Measurements from ENCODE around the gene DNAH6.

The DNAH6 gene

GRCh38 chr2:84559838-84560237, 43.5 kb downstream of the DNAH6 start:
- no peak overlapping the region for H3K4me3 ChIP-seq (ENCODE audit: low read depth, low read length)
- TF ChIP-seq, protein P1, sequence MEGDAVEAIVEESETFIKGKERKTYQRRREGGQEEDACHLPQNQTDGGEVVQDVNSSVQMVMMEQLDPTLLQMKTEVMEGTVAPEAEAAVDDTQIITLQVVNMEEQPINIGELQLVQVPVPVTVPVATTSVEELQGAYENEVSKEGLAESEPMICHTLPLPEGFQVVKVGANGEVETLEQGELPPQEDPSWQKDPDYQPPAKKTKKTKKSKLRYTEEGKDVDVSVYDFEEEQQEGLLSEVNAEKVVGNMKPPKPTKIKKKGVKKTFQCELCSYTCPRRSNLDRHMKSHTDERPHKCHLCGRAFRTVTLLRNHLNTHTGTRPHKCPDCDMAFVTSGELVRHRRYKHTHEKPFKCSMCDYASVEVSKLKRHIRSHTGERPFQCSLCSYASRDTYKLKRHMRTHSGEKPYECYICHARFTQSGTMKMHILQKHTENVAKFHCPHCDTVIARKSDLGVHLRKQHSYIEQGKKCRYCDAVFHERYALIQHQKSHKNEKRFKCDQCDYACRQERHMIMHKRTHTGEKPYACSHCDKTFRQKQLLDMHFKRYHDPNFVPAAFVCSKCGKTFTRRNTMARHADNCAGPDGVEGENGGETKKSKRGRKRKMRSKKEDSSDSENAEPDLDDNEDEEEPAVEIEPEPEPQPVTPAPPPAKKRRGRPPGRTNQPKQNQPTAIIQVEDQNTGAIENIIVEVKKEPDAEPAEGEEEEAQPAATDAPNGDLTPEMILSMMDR (IDR thresholded peaks at IDR 0.05; ENCODE audit: insufficient read depth, low read length, missing control alignments): no peak
- DNase-seq (ENCODE audit: low read depth, low spot score): no peak
- POLR2A ChIA-PET: no interaction called here
- CTCF ChIA-PET: no interaction called here

GRCh38 chr2:84579661-84580060, 63.4 kb downstream of the DNAH6 start:
- CTCF ChIA-PET: no interaction called here
- POLR2A ChIA-PET: no interaction called here
- no peak for DNase-seq (ENCODE audit: low read depth, low spot score)
- no peak overlapping the region for H3K4me3 ChIP-seq (ENCODE audit: low read depth, low read length)
- TF ChIP-seq, protein P1 (IDR thresholded peaks at IDR 0.05; ENCODE audit: insufficient read depth, low read length, missing control alignments): no peak

DNA sequence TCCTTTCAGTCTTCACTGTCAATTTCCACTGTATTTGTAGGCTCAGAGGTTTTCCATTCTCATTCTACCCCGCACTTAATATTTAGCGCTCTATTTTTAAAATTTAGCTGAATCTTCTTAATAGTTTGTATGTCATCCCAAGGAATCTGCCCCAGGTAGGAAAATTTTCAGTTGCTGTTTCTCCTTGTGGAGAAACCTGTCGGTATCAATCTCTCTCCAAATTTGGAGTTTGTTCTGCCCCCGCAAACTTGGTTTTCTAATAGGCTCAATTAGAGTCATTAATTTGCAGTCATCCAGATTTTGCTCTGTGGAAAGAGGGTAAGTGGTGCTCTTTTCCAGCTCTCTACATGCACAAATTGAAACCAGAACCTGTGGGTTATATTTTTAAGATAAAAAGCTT, 87.6 kb downstream of the DNAH6 start:
- CTCF ChIA-PET: no interaction called here
- POLR2A ChIA-PET: no interaction called here
- no peak for DNase-seq (ENCODE audit: low read depth, low spot score)
- no peak overlapping the region for H3K4me3 ChIP-seq (ENCODE audit: low read depth, low read length)
- TF ChIP-seq, protein P1 (IDR thresholded peaks at IDR 0.05; ENCODE audit: insufficient read depth, low read length, missing control alignments): no peak

DNA sequence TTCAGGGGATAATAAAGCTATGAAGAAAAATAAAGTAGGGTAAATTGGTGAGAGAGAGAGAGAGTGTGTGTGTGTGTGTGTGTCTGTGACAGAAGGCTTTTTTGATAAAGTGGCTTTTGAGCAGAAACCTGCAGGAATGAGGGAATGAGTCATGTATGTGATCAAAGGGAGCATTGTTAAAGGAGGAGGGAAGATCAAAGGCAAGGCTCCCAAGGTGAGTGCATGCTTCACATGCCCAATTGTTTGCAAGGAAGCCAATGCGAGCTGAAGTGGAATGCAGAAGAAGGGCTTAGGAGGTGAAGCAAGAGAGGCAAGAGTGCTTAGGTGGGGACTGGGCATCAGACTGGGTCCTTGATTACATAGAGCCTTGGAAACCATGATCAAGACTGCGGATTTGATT, 96.8 kb downstream of the DNAH6 start:
- ChIA-PET CTCF (no interaction called here), POLR2A (no interaction called here)
- TF ChIP-seq, protein P1 (IDR thresholded peaks at IDR 0.05; ENCODE audit: insufficient read depth, low read length, missing control alignments): no peak
- no peak for DNase-seq (ENCODE audit: low read depth, low spot score)
- no peak overlapping the region for H3K4me3 ChIP-seq (ENCODE audit: low read depth, low read length)

DNA sequence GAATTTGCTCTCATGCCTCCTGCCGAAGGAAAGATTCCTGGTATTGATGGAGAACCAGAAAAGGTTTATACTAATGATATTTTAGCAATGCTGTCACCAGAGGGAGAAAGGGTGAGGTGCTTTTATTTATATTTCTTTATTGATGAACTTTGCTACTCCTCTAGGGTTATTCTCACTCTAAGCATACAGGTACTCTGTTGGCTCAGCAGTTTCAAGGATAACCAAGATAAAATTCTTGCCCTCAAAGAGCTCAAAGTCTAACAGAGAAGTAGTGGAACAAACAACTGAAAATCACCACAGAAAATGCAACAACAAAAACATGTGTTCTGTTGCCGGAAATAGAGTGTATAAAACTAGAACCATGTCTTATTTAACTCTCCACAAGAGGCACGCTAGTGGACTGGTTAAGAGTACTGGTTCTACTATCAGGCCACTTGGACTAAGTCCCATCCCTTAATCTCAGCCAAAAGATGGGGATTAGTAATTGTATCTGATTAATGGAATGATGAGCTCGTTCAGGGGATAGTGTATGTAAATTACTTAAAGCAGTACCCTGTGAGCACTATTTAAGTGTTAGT, 103.6 kb downstream of the DNAH6 start:
- CTCF ChIA-PET: interaction anchor here (1.5 kb wide), 1 partner anchor 263 kb away, joined by 4 read pairs; no protein-coding TSS in a partner anchor

GRCh38 chr2:84628486-84628885, 112.2 kb downstream of the DNAH6 start:
- H3K4me3 ChIP-seq (ENCODE audit: low read depth, low read length): no peak overlapping the region
- CTCF ChIA-PET: no interaction called here
- TF ChIP-seq, protein P1 (IDR thresholded peaks at IDR 0.05; ENCODE audit: insufficient read depth, low read length, missing control alignments): no peak
- POLR2A ChIA-PET: no interaction called here
- DNase-seq (ENCODE audit: low read depth, low spot score): no peak

More for the DNA sequence above, 103.6 kb downstream of the DNAH6 start:
- DNase-seq (ENCODE audit: low read depth, low spot score): no peak
- TF ChIP-seq, protein P1 (IDR thresholded peaks at IDR 0.05; ENCODE audit: insufficient read depth, low read length, missing control alignments): no peak
- no peak overlapping the region for H3K4me3 ChIP-seq (ENCODE audit: low read depth, low read length)
- POLR2A ChIA-PET: no interaction called here

All from AG04449 (cell line).